HuH-7.5 (cell line): ENCODE results near the gene YARS1.
A peak's percentile ranks its signal among the peaks of the same experiment; 100 is the strongest.

Experiments
- DNase-seq: peaks from one replicate; pipeline ENCODE4 v3.0.0; 2011; ENCODE audit warnings: low spot score

The YARS1 gene

GRCh38 chr1:32763221-32763620 lies 53.9 kb downstream of the YARS1 start:
- no peak for DNase-seq

- DNase-seq, result no peak
Observed at GRCh38 chr1:32761936-32762335, 55.2 kb downstream of the YARS1 start.

GRCh38 chr1:32761253-32761877 lies 55.8 kb downstream of the YARS1 start:
- no peak for DNase-seq

GRCh38 chr1:32759997-32760623 lies 57.0 kb downstream of the YARS1 start:
- DNase-seq, result peak; percentile 82

- no peak for DNase-seq
Observed at GRCh38 chr1:32759521-32759981, 57.6 kb downstream of the YARS1 start.

- DNase-seq, result no peak
Observed at GRCh38 chr1:32758795-32759430, 58.2 kb downstream of the YARS1 start.

- DNase-seq, result no peak
Observed at GRCh38 chr1:32758177-32758794, 58.9 kb downstream of the YARS1 start.

- no peak for DNase-seq
Observed at GRCh38 chr1:32757213-32757895, 59.8 kb downstream of the YARS1 start.

GRCh38 chr1:32755810-32756159 lies 61.4 kb downstream of the YARS1 start:
- DNase-seq, result no peak

- no peak for DNase-seq
Observed at GRCh38 chr1:32755098-32755809, 61.9 kb downstream of the YARS1 start.

- no peak for DNase-seq
Observed at GRCh38 chr1:32754317-32755097, 62.7 kb downstream of the YARS1 start.

- no peak for DNase-seq
Observed at GRCh38 chr1:32753532-32754316, 63.4 kb downstream of the YARS1 start.

GRCh38 chr1:32749771-32750170 lies 67.4 kb downstream of the YARS1 start:
- DNase-seq, result no peak

- no peak for DNase-seq
Observed at GRCh38 chr1:32749332-32749731, 67.8 kb downstream of the YARS1 start.

GRCh38 chr1:32748926-32749325 lies 68.2 kb downstream of the YARS1 start:
- no peak for DNase-seq

GRCh38 chr1:32748348-32748747 lies 68.8 kb downstream of the YARS1 start:
- DNase-seq, result no peak

GRCh38 chr1:32746130-32746529 lies 71.0 kb downstream of the YARS1 start:
- no peak for DNase-seq

GRCh38 chr1:32744071-32744425 lies 73.1 kb downstream of the YARS1 start:
- no peak for DNase-seq

- DNase-seq, result no peak
Observed at GRCh38 chr1:32743380-32744070, 73.6 kb downstream of the YARS1 start.

GRCh38 chr1:32742956-32743355 lies 74.2 kb downstream of the YARS1 start:
- peak; percentile 69 for DNase-seq
